A549 (cell line): ENCODE data around the gene OSGEP.

Experiments used
- BHLHE40 ChIP-seq: IDR thresholded peaks from 2 replicates; pipeline ENCODE4 v1.6.1; 2012; ENCODE audit warnings: low read depth, low read length, inconsistent platforms
- CEBPB ChIP-seq, 2 experiments: fragments of >200 bp in 1 of 2; sonication (Bioruptor Twin) in 1 of 2; formaldehyde crosslinking in 1 of 2; IDR thresholded peaks; 2 replicates each; pipeline ENCODE4 v1.6.1; 2012 to 2016
- CHD2 ChIP-seq: fragments of 150-350 bp; IDR thresholded peaks from 2 replicates; pipeline ENCODE4 v1.6.1; 2014; ENCODE audit warnings: low read length; ENCODE audit not compliant: partially characterized antibody
- CTCF ChIP-seq: fragments of >200 bp; sonication (Bioruptor Twin); formaldehyde crosslinking; IDR thresholded peaks from 3 replicates; pipeline ENCODE4 v1.5.1; 2016
- EP300 ChIP-seq, 2 experiments: fragments of >200 bp; sonication (Bioruptor Twin); formaldehyde crosslinking; IDR thresholded peaks; 2 replicates in 1 of 2; 3 replicates in 1 of 2; pipeline ENCODE4 v1.6.1; 2016 to 2017
- MAFK ChIP-seq: fragments of 450-650 bp; IDR thresholded peaks from 2 replicates; pipeline ENCODE4 v1.6.1; 2014; ENCODE audit not compliant: partially characterized antibody
- RCOR1 ChIP-seq: fragments of 150-350 bp; IDR thresholded peaks from 2 replicates; pipeline ENCODE4 v1.6.1; 2014; ENCODE audit warnings: antibody characterized with exemption, low read length, low read depth
- RFX5 ChIP-seq: fragments of 450-650 bp; IDR thresholded peaks from 2 replicates; pipeline ENCODE4 v1.7.1; 2014; ENCODE audit warnings: antibody characterized with exemption, mild to moderate bottlenecking, moderate library complexity
- ZNF302 ChIP-seq: fragments of 250-450 bp; sonication (Bioruptor Pico); IDR thresholded peaks from 2 replicates; pipeline ENCODE4 v1.9.0; 2021; ENCODE audit warnings: inconsistent platforms, mild to moderate bottlenecking, moderate library complexity
- TF ChIP-seq, protein P1 (sequence below): IDR thresholded peaks from 2 replicates; pipeline ENCODE4 v1.6.1; 2012

GRCh38 chr14:20455355-20456300 is 1.0 kb upstream of the OSGEP start:
- TF ChIP-seq MAFK, result no peak
- TF ChIP-seq, protein P1, sequence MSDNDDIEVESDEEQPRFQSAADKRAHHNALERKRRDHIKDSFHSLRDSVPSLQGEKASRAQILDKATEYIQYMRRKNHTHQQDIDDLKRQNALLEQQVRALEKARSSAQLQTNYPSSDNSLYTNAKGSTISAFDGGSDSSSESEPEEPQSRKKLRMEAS, result peak; percentile 35; the same call in 1 of the 2 replicates
- peak; percentile 82 for TF ChIP-seq CHD2
- no peak for TF ChIP-seq CEBPB (IDR thresholded peaks at IDR 0.05)
- no peak for TF ChIP-seq ZNF302
- TF ChIP-seq CTCF, result no peak
- no peak for TF ChIP-seq RFX5
- no peak for TF ChIP-seq RCOR1
- TF ChIP-seq EP300 (IDR thresholded peaks at IDR 0.05), result no peak
- no peak for TF ChIP-seq BHLHE40
